Diencephalon (tissue), 1 donor: ENCODE results near the gene RPS3A. TPM values are rescaled to one million over a fixed set of nuclear protein-coding genes. Genes with fewer than 3 reads are reported as not detected.

Experiments used
- small RNA-seq: library from RNA; depleted of rRNA; stranded (forward); fragments of <200 nt; gene quantifications from one replicate; pipeline ENCODE3, GENCODE V24; 2014
- total RNA-seq: library from RNA; depleted of rRNA; stranded (reverse); fragments of >200 nt; gene quantifications from one replicate; pipeline ENCODE4 v1.2.3, GENCODE V29; 2014

Gene RPS3A
- total RNA-seq = 2,389 TPM

DNA sequence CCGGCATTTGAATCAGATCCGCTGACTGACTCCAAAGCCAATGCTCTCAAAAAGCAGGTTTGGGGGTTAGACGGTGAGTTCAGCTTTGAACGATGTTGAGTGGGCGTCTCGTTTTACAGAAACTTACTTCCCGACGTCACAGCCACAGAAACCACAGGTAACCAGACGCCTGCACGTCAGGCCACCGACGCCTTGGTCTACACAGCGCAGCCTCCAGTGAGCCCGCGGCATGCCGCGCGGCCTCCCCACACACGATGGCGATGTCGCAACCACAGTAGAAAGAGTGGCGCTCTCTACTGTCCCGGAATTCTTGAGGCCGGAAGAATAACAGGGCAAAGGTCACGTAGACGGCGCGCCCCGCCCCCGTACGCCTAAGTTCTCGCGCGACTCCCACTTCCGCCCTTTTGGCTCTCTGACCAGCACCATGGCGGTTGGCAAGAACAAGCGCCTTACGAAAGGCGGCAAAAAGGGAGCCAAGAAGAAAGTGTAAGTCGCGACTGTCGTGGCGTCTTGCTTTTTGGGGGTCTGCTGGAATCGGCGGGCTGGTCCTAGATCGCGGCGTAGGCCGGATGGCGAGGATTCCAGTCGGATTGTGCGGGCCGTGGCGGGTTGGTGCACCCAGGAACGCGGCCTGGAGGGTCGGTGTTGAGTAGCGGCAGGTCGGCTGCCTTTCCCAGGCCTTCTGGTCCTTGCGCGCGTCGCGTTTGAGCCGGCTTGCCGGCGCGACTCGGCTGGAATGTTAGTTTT is at the start of gene RPS3A:
Gene RPS3A, plus strand, starts transcription at position 400 of the 747 bp plus-strand sequence. Its CDS starts 25 bp downstream, at position 425.

Small RNA genes within 50 kb of the gene (small RNA-seq; reads per million reads assigned to genes)
- gene SNORD73A (not detected), gene SNORD73B (1.2 reads per million, percentile 80 among the genes with 10 or more reads in this experiment)

Other genes starting within 250 kb of the RPS3A start
- 43.6 TPM for gene LRBA, start 84.3 kb upstream of the RPS3A start, total RNA-seq
- gene PRSS48, start 177.5 kb downstream of the RPS3A start, total RNA-seq = not detected
- gene SH3D19, start 226.0 kb downstream of the RPS3A start, total RNA-seq = 19.4 TPM